ENCODE measurements around the gene CIITA. TPM values are rescaled to one million over a fixed set of nuclear protein-coding genes. Genes with fewer than 3 reads are reported as not detected.

Gene CIITA
- total RNA-seq, 2 donors from 2014 or later: 6.5 to 6.6 TPM

DNA sequence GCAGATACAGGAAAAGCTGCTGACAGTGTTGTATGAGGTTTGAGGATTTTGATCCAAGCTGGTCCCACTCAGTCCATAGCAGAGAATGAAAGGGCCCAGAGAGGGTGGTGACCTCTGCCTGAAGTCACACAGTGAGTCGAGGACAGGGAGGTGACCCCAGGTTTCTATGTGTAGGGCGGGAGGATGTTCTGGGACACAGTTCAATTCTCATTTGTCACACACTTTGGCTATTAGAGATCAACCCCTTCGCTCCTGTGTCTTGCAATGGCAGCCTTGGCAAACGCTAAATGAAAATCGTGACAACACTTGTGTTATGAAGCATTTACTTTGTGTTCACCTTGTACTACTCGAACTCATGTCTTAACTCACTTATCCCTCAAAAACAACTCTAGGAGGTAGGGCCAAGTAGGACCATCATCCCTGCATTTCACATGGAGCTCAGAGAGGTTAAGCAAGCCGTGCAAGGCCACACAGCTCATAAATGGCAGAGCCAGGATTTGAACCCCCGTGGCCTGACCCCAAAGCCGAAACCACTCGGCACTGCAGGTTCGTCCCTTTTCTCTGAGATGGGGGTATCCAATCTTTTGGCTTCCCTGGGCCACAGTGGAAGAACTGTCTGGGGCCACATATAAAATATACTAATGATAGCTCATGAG, 55.1 kb downstream of the CIITA start:
- ATAC-seq: no peak
- Histone ChIP-seq H3K36me3 (replicated peaks in 1 of 2; ENCODE audit: insufficient read depth in 1 of 2, low read depth in 2 of 2) (peaks cover 0 to 4% of the 10 kb centered on the region in 2 donors), H3K27ac (no peak overlapping the region), H3K9me3 (no peaks in the 10 kb centered on the region), H3K4me1 (peaks cover 37% of the 10 kb centered on the region), H3K27me3 (no peaks in the 10 kb centered on the region), H3K4me3 (no peak overlapping the region)
- DNase-seq: no peak
- WGBS, 2 donors: 95 to 96% methylated on average over 11 of the region's 11 CpGs
- intact Hi-C loops (cut with DNase I): no loop called here
- TF ChIP-seq POLR2A (IDR thresholded peaks at IDR 0.05): no peak
- TF ChIP-seq, protein P1, sequence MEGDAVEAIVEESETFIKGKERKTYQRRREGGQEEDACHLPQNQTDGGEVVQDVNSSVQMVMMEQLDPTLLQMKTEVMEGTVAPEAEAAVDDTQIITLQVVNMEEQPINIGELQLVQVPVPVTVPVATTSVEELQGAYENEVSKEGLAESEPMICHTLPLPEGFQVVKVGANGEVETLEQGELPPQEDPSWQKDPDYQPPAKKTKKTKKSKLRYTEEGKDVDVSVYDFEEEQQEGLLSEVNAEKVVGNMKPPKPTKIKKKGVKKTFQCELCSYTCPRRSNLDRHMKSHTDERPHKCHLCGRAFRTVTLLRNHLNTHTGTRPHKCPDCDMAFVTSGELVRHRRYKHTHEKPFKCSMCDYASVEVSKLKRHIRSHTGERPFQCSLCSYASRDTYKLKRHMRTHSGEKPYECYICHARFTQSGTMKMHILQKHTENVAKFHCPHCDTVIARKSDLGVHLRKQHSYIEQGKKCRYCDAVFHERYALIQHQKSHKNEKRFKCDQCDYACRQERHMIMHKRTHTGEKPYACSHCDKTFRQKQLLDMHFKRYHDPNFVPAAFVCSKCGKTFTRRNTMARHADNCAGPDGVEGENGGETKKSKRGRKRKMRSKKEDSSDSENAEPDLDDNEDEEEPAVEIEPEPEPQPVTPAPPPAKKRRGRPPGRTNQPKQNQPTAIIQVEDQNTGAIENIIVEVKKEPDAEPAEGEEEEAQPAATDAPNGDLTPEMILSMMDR (IDR thresholded peaks at IDR 0.05): no peak

DNA sequence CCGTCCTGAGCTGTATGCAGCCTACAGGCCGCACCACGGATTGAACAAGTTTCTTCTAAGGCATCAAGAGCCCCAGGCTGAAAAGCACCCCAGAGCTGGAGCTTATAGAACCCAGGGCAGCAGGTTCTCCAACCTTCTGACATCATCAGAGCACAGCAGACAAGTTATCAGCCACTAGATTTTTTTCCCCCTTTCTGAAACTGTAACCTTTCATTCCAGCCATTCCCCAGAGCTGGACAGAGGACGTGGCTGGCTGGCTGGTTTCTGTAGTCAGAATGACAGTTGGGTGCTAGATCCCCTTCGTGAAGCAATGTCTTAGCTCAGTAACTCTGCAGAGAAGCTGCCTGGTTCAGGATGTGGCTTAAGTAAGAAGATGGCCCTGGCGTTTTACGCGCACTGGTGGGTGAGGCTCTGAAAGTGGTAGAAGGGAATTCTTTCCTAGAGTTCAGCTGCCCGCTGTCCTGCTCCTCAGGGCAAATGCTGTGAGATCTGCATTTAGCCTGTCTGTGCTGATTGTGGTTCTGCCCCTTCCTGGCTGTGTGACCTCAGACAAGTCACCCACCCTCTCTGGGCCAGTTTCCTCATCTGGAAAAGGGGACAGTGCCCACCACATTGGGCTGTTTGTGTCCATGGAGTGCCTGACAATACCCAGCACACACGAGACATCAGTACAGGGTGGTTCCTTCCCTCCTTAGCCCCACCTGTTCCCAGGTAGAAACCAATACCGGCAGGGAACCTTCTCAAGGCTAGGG, 56.1 kb downstream of the CIITA start:
- Histone ChIP-seq H3K4me3 (no peak overlapping the region), H3K4me1 (peaks cover 48% of the 10 kb centered on the region), H3K9me3 (no peaks in the 10 kb centered on the region), H3K36me3 (replicated peaks in 1 of 2; ENCODE audit: insufficient read depth in 1 of 2, low read depth in 2 of 2) (peaks cover 0 to 4% of the 10 kb centered on the region in 2 donors), H3K27ac (no peak overlapping the region), H3K27me3 (no peaks in the 10 kb centered on the region)
- 79 to 81% methylated on average over 3 to 11 of the region's 11 CpGs for WGBS, 2 donors
- intact Hi-C loops (cut with DNase I): no loop called here
- DNase-seq (no peak), ATAC-seq (no peak)
- no peak for TF ChIP-seq POLR2A (IDR thresholded peaks at IDR 0.05)
- TF ChIP-seq, protein P1 (IDR thresholded peaks at IDR 0.05): no peak

DNA sequence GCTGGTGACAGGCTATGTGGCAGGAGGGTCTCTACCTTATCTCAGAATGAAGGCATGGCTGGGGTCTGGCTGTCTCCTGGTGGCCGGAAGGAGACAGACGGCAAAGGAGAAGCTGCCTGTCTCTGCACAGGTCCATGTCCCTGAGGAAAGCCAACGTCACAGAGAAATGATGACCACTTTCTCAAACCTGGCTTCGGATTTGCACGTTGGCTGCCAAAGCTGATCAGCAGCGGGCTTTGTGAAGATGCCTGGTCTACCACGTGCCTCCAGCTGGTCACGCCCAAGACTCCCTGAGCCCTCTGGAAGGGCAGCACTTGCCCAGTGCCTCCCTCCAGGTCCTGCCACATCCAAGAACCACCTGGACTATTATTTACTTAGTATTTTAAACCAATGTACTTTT, 56.9 kb downstream of the CIITA start:
- H3K4me3 ChIP-seq: no peak overlapping the region
- TF ChIP-seq, protein P1 (IDR thresholded peaks at IDR 0.05): no peak
- TF ChIP-seq POLR2A (IDR thresholded peaks at IDR 0.05): no peak
- H3K27ac ChIP-seq: no peak overlapping the region
- H3K9me3 ChIP-seq: no peaks in the 10 kb centered on the region
- H3K4me1 ChIP-seq: peaks cover 55% of the 10 kb centered on the region
- no peak for DNase-seq
- H3K36me3 ChIP-seq (replicated peaks in 1 of 2; ENCODE audit: insufficient read depth in 1 of 2, low read depth in 2 of 2): peaks cover 0 to 3% of the 10 kb centered on the region in 2 donors
- no peak for ATAC-seq
- intact Hi-C loops (cut with DNase I): no loop called here
- WGBS, 2 donors: 82 to 90% methylated on average over 8 of the region's 8 CpGs
- no peaks in the 10 kb centered on the region for H3K27me3 ChIP-seq

DNA sequence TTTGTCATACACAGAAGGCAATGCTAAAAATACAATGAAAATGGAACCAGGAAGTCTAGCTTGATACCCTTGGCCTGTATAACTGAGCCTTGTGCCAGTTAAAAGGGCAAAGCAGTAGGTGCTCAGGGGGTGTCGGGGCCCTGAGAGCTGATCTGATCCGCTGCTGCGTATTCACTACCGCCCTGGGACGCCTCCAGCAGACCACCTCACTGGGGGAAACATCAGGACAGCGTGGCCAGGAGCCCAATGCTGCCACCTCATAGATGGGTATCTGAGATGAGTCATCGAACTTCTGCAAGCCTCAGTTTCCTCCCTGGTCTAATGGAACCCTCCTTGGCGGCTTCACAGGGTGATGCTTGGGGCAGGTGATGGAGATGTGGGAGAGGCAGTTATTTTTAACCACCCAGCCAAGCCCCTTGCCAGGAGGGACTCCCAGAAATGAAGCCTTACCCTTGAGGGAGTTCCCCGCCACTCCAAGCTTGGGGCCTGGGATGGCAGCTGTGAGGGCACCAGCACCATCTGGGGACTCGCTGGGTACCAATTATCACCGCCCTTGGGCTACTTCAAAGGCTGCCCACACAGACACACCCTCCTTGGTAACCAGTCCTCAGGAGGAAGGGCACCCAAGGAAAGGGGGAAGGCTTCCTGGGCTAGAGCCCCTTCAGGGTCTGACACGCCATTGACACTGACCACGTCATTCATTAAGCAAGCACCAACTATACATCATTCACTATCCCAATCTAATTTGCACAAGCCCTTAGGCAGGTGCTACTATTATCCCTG, 57.5 kb downstream of the CIITA start:
- 95 to 97% methylated on average over 10 to 13 of the region's 13 CpGs for WGBS, 2 donors
- intact Hi-C loops (cut with DNase I): no loop called here
- no peak for ATAC-seq

More for the DNA sequence above, 57.5 kb downstream of the CIITA start:
- H3K27ac ChIP-seq: no peak overlapping the region
- H3K4me1 ChIP-seq: peaks cover 60% of the 10 kb centered on the region
- no peaks in the 10 kb centered on the region for H3K27me3 ChIP-seq
- H3K36me3 ChIP-seq (replicated peaks in 1 of 2; ENCODE audit: insufficient read depth in 1 of 2, low read depth in 2 of 2): no peaks in the 10 kb centered on the region
- H3K9me3 ChIP-seq: no peaks in the 10 kb centered on the region
- H3K4me3 ChIP-seq: no peak overlapping the region
- no peak for DNase-seq
- TF ChIP-seq, protein P1 (IDR thresholded peaks at IDR 0.05): no peak
- no peak for TF ChIP-seq POLR2A (IDR thresholded peaks at IDR 0.05)
